Mesothelial cell of epicardium (in vitro differentiated cells): ENCODE measurements around the gene CHCHD3. TPM values are rescaled to one million over a fixed set of nuclear protein-coding genes. Genes with fewer than 3 reads are reported as not detected.

Experiments
- DNase-seq, 2 experiments: peaks; one replicate each; pipeline ENCODE4 v3.0.0; 2021; ENCODE audit warnings: low spot score in 2 of 2; ENCODE audit not compliant: unreplicated experiment in 2 of 2
- H3K27ac Mint-ChIP-seq: 2 replicates; pipeline ENCODE4 v1.8.0; 2021; ENCODE audit warnings: mixed read lengths
- H3K27me3 Mint-ChIP-seq: 2 replicates; pipeline ENCODE4 v1.8.0; 2021; ENCODE audit warnings: low read depth, mixed read lengths
- H3K36me3 Mint-ChIP-seq: 2 replicates; pipeline ENCODE4 v1.8.0; 2021; ENCODE audit warnings: mixed read lengths
- H3K4me1 Mint-ChIP-seq: 2 replicates; pipeline ENCODE4 v1.8.0; 2021; ENCODE audit warnings: mixed read lengths
- H3K4me3 Mint-ChIP-seq: 2 replicates; pipeline ENCODE4 v1.8.0; 2021; ENCODE audit warnings: mild to moderate bottlenecking, moderate library complexity, mixed read lengths
- H3K9me3 Mint-ChIP-seq: 2 replicates; pipeline ENCODE4 v1.8.0; 2021; ENCODE audit warnings: mixed read lengths
- total RNA-seq: library from RNA; stranded (reverse); gene quantifications from 3 replicates; pipeline ENCODE4 v1.2.1, GENCODE V29; 2021
- TF ChIP-seq, protein P1 (sequence below): fragments of 200-600 bp; sonication (generic); IDR thresholded peaks from one replicate; pipeline ENCODE4 v1.5.0; 2021; ENCODE audit warnings: antibody characterized with exemption; ENCODE audit not compliant: unreplicated experiment

CHCHD3 gene
- total RNA-seq, 1 donor from 2014 or later: 54.3 TPM

GRCh38 chr7:133051719-133052400 is 30.0 kb downstream of the CHCHD3 start:
- Mint-ChIP-seq H3K4me3 (no peak overlapping the region), H3K27me3 (no peaks in the 10 kb centered on the region), H3K4me1 (peaks cover 20% of the 10 kb centered on the region), H3K36me3 (peaks cover 6% of the 10 kb centered on the region), H3K9me3 (no peaks in the 10 kb centered on the region), H3K27ac (no peak overlapping the region)
- DNase-seq: no peak
- TF ChIP-seq, protein P1, sequence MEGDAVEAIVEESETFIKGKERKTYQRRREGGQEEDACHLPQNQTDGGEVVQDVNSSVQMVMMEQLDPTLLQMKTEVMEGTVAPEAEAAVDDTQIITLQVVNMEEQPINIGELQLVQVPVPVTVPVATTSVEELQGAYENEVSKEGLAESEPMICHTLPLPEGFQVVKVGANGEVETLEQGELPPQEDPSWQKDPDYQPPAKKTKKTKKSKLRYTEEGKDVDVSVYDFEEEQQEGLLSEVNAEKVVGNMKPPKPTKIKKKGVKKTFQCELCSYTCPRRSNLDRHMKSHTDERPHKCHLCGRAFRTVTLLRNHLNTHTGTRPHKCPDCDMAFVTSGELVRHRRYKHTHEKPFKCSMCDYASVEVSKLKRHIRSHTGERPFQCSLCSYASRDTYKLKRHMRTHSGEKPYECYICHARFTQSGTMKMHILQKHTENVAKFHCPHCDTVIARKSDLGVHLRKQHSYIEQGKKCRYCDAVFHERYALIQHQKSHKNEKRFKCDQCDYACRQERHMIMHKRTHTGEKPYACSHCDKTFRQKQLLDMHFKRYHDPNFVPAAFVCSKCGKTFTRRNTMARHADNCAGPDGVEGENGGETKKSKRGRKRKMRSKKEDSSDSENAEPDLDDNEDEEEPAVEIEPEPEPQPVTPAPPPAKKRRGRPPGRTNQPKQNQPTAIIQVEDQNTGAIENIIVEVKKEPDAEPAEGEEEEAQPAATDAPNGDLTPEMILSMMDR: no peak

- TF ChIP-seq, protein P1: no peak
- H3K4me3 Mint-ChIP-seq: no peak overlapping the region
- no peak overlapping the region for H3K27ac Mint-ChIP-seq
- H3K27me3 Mint-ChIP-seq: no peaks in the 10 kb centered on the region
- no peaks in the 10 kb centered on the region for H3K9me3 Mint-ChIP-seq
- no peak for DNase-seq
- peaks cover 7% of the 10 kb centered on the region for H3K36me3 Mint-ChIP-seq
- peaks cover 20% of the 10 kb centered on the region for H3K4me1 Mint-ChIP-seq
Observed at GRCh38 chr7:133051066-133051465, 30.8 kb downstream of the CHCHD3 start.

GRCh38 chr7:133050200-133050995 is 31.5 kb downstream of the CHCHD3 start:
- Mint-ChIP-seq H3K9me3 (no peaks in the 10 kb centered on the region), H3K27ac (no peak overlapping the region), H3K36me3 (peaks cover 7% of the 10 kb centered on the region), H3K27me3 (no peaks in the 10 kb centered on the region), H3K4me3 (no peak overlapping the region), H3K4me1 (peaks cover 20% of the 10 kb centered on the region)
- DNase-seq: no peak
- TF ChIP-seq, protein P1: no peak

GRCh38 chr7:133048589-133048988 is 33.3 kb downstream of the CHCHD3 start:
- no peaks in the 10 kb centered on the region for H3K9me3 Mint-ChIP-seq
- H3K4me1 Mint-ChIP-seq: peaks cover 18% of the 10 kb centered on the region
- peaks cover 7% of the 10 kb centered on the region for H3K36me3 Mint-ChIP-seq
- no peak overlapping the region for H3K4me3 Mint-ChIP-seq
- no peak for DNase-seq
- TF ChIP-seq, protein P1: no peak
- H3K27ac Mint-ChIP-seq: no peak overlapping the region
- H3K27me3 Mint-ChIP-seq: no peaks in the 10 kb centered on the region

GRCh38 chr7:133047321-133047720 is 34.6 kb downstream of the CHCHD3 start:
- no peak for DNase-seq
- Mint-ChIP-seq H3K27ac (no peak overlapping the region), H3K27me3 (no peaks in the 10 kb centered on the region), H3K4me1 (peaks cover 13% of the 10 kb centered on the region), H3K36me3 (peaks cover 7% of the 10 kb centered on the region), H3K9me3 (no peaks in the 10 kb centered on the region), H3K4me3 (no peak overlapping the region)
- TF ChIP-seq, protein P1: no peak
